Brain microvascular endothelial cell (primary cell): ENCODE measurements around the gene THAP6.

ENCODE experiments used
- DNase-seq: peaks from one replicate; pipeline ENCODE4 v3.0.0-alpha.2; 2020
- H3K27ac ChIP-seq: fragments of 250-450 bp; sonication (Bioruptor Pico); 2 replicates; pipeline ENCODE4 v1.5.1; 2020; ENCODE audit warnings: mild to moderate bottlenecking, moderate library complexity
- H3K27me3 ChIP-seq: fragments of 250-450 bp; sonication (Bioruptor Pico); replicated peaks from 2 replicates; pipeline ENCODE4 v1.5.1; 2020; ENCODE audit warnings: mild to moderate bottlenecking
- H3K36me3 ChIP-seq: fragments of 250-450 bp; sonication (Bioruptor Pico); replicated peaks from 2 replicates; pipeline ENCODE4 v1.5.1; 2020; ENCODE audit warnings: mild to moderate bottlenecking
- H3K4me3 ChIP-seq: 2 replicates; pipeline ENCODE4 v1.5.1; 2011; ENCODE audit warnings: low read depth, mild to moderate bottlenecking, control low read depth, low read length, moderate library complexity
- in situ Hi-C: cut with HindIII; loops from 2 replicates; pipeline ENCODE4 v1.10.0; 2017; ENCODE audit warnings: low sequenced_read_pairs, low pct_ligation_motif_present
- TF ChIP-seq, protein P1 (sequence below): IDR thresholded peaks from 2 replicates; pipeline ENCODE4 v1.5.1; 2011; ENCODE audit warnings: low read depth, mild to moderate bottlenecking, moderate library complexity, low read length, control low read depth, inconsistent platforms; ENCODE audit errors: missing control alignments

The THAP6 gene

DNA sequence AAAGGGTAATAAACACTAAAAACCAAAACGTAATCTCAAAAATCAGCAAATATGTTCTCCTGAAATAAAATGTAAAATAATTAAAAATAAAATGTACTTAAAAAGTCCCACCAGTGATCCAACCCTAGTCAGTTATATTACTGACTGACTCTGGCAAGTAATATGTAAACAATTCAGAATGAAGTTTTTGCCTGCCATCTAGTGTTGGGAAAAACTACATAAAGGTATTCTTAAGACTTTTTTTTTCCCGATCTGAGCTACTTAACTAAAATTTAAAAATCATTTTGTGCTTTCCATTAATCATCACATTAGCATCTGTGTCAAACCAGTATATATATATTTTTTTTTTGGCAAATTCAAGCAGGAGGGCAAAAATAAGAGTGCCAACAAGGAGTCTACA lies 24.1 kb upstream of the THAP6 start:
- in situ Hi-C loops, result no loop called here
- TF ChIP-seq, protein P1, sequence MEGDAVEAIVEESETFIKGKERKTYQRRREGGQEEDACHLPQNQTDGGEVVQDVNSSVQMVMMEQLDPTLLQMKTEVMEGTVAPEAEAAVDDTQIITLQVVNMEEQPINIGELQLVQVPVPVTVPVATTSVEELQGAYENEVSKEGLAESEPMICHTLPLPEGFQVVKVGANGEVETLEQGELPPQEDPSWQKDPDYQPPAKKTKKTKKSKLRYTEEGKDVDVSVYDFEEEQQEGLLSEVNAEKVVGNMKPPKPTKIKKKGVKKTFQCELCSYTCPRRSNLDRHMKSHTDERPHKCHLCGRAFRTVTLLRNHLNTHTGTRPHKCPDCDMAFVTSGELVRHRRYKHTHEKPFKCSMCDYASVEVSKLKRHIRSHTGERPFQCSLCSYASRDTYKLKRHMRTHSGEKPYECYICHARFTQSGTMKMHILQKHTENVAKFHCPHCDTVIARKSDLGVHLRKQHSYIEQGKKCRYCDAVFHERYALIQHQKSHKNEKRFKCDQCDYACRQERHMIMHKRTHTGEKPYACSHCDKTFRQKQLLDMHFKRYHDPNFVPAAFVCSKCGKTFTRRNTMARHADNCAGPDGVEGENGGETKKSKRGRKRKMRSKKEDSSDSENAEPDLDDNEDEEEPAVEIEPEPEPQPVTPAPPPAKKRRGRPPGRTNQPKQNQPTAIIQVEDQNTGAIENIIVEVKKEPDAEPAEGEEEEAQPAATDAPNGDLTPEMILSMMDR, result peak; percentile 10
- Histone ChIP-seq H3K4me3 (no peak overlapping the region), H3K27me3 (no peaks in the 10 kb centered on the region), H3K36me3 (peaks cover 7% of the 10 kb centered on the region), H3K27ac (no peak overlapping the region)
- no peak for DNase-seq

DNA sequence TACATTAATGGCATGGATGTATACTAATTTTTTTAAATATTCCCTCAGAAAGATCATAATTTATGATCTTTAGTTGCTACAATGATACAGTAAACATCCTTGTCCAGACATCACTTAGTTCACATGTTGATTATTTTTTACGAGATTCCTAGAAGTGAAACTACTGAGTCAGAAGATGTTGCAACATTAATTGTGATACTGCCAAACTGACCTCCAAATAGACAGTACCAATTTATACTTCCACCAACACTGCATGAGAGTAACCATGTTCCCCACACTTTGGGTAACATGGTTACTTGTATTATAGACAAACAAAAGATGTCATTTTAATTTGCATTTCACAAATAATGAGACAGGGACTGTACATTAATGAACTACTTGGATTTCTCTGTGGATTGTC lies 19.7 kb upstream of the THAP6 start:
- Histone ChIP-seq H3K4me3 (no peak overlapping the region), H3K27ac (no peak overlapping the region), H3K27me3 (no peaks in the 10 kb centered on the region), H3K36me3 (peaks cover 4% of the 10 kb centered on the region)
- in situ Hi-C loops, result no loop called here
- peak; percentile 28 for DNase-seq
- TF ChIP-seq, protein P1, result no peak

DNA sequence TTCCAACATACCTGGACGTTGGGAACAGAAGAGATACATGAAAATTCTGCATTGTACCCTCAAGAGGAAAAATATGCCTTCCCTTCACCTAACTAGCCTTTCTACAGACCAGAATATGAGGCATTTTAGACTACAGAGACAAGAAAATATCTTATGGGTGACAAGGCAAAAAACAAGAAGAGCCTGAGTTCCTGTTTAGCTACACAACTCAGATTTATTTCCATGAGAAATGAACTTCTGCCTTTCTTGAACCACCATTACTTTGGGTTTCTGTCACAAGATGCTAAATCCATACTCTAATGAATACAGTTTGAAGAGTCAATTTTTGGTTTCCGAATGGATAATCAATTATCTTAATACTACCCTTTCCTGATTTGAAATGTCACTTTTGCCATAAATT lies 18.8 kb upstream of the THAP6 start:
- peaks cover 10% of the 10 kb centered on the region for H3K36me3 ChIP-seq

DNA sequence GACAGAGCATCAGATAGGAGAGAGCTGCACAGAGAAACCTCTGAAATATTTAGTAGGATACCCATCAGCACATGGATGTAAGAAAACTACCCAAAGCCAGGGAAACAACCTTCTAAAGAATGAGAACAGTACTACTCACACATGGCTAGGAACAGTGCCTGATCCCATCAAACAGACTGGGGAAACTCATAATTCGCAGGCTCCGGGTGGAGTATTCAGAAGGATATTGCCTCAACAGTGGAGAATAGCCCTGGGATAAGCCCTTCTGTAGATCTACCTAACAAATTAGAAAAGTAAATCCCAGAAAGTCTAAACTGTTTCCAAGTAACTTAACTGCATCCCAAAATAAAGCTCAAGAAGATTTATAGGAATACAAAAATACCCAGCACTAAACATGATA lies 17.9 kb upstream of the THAP6 start:
- Histone ChIP-seq H3K4me3 (no peak overlapping the region), H3K36me3 (peaks cover 10% of the 10 kb centered on the region), H3K27me3 (no peaks in the 10 kb centered on the region), H3K27ac (no peak overlapping the region)
- in situ Hi-C loops, result no loop called here
- DNase-seq, result no peak
- TF ChIP-seq, protein P1, result no peak

More for the DNA sequence above, 18.8 kb upstream of the THAP6 start:
- Histone ChIP-seq H3K27me3 (no peaks in the 10 kb centered on the region), H3K4me3 (no peak overlapping the region), H3K27ac (no peak overlapping the region)
- no peak for DNase-seq
- in situ Hi-C loops, result no loop called here
- TF ChIP-seq, protein P1, result no peak

DNA sequence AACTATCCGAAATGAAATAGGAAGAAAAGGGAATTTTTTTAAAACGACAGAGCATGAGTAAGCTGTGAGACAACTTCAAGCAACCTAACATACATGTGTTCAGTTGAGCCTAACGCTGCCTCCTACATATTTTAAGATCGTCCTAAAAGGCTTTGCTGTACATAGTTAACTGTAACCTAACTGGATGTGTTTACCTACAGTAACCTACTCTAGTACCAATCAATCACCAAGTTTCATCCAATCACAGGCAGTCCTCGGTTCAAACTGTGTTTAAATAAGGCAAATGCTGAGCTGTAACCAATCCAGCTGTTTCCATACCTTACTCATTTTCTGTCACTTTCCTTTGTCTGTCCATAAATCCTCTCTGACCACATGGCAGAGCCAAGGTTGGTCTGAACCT lies 17.1 kb upstream of the THAP6 start:
- Histone ChIP-seq H3K4me3 (no peak overlapping the region), H3K27me3 (no peaks in the 10 kb centered on the region), H3K36me3 (peaks cover 10% of the 10 kb centered on the region), H3K27ac (no peak overlapping the region)
- in situ Hi-C loops, result no loop called here
- TF ChIP-seq, protein P1, result no peak
- DNase-seq, result no peak

DNA sequence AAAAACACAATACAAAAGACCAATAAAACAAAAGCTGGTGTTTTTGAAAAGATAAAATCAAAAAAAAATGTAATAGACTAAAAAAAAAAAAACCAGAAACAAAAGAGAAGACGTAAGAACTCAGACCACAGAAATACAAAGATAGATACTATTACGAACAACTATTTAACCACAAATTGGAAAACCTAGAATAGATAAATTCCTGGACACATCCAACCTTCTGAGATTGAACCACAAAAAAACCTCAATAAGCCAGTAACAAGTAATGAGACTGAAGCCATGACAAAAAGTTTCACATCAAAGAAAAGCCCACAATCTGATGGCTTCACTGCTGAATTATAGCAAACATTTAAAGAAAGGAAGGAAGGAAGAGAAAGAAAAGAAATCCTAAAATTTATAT lies 16.2 kb upstream of the THAP6 start:
- in situ Hi-C loops, result no loop called here
- DNase-seq, result no peak
- H3K4me3 ChIP-seq, result no peak overlapping the region
- TF ChIP-seq, protein P1, result no peak
- no peaks in the 10 kb centered on the region for H3K27me3 ChIP-seq
- peaks cover 11% of the 10 kb centered on the region for H3K36me3 ChIP-seq
- no peak overlapping the region for H3K27ac ChIP-seq
